Sigmoid colon (tissue), 4 donors: ENCODE results near the gene KCNAB3.

Experiments used
- EP300 ChIP-seq, 4 donors: sonication (generic); formaldehyde crosslinking; IDR thresholded peaks; one replicate each; pipeline ENCODE4 v1.6.1; 2017; ENCODE audit warnings: antibody characterized with exemption in 4 of 4
- POLR2A ChIP-seq, 2 donors: fragments of 450-650 bp; IDR thresholded peaks; one replicate each; pipeline ENCODE4 v1.6.1; 2016; ENCODE audit warnings: antibody characterized with exemption in 2 of 2, mild to moderate bottlenecking in 2 of 2, moderate library complexity in 2 of 2
- POLR2AphosphoS5 ChIP-seq, 4 donors: sonication (generic); formaldehyde crosslinking; IDR thresholded peaks; one replicate each; pipeline ENCODE4 v1.6.1; 2017; ENCODE audit warnings: antibody characterized with exemption in 4 of 4
- TF ChIP-seq, protein P1 (sequence below), 4 experiments: fragments of 450-650 bp in 3 of 4; fragments of 200-600 bp in 1 of 4; IDR thresholded peaks; one replicate each; pipeline ENCODE4 v1.5.1; 2016 to 2019; ENCODE audit warnings: antibody characterized with exemption in 4 of 4, mild to moderate bottlenecking in 3 of 4, moderate library complexity in 2 of 4

DNA sequence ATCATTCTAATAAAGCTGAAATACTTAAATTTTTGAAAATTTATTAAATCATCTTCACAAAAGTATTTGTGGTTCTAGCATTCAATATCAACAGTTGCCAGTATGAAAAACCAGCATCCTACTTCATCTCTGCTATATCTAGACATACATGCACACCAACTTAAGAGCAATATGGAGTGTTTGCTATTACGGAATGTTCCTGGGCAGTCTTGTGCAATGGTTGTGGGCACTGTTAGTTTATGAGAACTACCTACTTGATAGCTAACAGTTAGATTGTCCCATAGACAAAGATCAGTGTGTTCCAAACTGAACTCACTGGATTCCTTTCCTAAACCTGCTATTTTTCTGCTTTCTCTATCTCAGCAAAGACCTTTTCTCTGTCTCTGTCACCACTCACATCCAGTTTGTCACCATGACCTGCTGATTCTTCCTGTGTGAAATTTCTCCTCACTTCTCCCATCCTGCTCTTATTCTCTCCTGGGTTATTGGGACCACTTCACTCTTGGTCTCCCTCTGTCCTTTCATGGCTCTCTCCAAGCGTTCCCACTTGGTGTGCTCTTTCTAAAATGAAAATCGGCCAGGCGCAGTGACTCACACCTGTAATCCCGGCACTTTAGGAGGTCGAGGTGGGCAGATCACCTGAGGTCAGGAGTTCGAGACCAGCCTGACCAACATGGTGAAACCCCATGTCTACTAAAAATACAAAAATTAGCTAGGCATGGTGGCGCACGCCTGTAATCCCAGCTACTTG is 30.0 kb upstream of the KCNAB3 start:
- TF ChIP-seq POLR2A (IDR thresholded peaks at IDR 0.05) = no peak
- TF ChIP-seq, protein P1, sequence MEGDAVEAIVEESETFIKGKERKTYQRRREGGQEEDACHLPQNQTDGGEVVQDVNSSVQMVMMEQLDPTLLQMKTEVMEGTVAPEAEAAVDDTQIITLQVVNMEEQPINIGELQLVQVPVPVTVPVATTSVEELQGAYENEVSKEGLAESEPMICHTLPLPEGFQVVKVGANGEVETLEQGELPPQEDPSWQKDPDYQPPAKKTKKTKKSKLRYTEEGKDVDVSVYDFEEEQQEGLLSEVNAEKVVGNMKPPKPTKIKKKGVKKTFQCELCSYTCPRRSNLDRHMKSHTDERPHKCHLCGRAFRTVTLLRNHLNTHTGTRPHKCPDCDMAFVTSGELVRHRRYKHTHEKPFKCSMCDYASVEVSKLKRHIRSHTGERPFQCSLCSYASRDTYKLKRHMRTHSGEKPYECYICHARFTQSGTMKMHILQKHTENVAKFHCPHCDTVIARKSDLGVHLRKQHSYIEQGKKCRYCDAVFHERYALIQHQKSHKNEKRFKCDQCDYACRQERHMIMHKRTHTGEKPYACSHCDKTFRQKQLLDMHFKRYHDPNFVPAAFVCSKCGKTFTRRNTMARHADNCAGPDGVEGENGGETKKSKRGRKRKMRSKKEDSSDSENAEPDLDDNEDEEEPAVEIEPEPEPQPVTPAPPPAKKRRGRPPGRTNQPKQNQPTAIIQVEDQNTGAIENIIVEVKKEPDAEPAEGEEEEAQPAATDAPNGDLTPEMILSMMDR (IDR thresholded peaks at IDR 0.05) = no peak
- no peak for TF ChIP-seq EP300 (IDR thresholded peaks at IDR 0.05)
- peak in 1 of 4 donors; percentile 36 for TF ChIP-seq POLR2AphosphoS5 (IDR thresholded peaks at IDR 0.05)
